Endodermal cell (in vitro differentiated cells): Measurements from ENCODE around the gene SPDYC. TPM values are rescaled to one million over a fixed set of nuclear protein-coding genes. Genes with fewer than 3 reads are reported as not detected.

Experiments
- DNase-seq: peaks from one replicate; pipeline ENCODE4 v3.0.0-alpha.2; 2017
- H3K27ac ChIP-seq: 2 replicates; pipeline ENCODE4 v1.5.1; 2013; ENCODE audit warnings: mild to moderate bottlenecking, low read depth, low read length, moderate library complexity
- H3K27me3 ChIP-seq: 2 replicates; pipeline ENCODE4 v1.6.1; 2013; ENCODE audit warnings: mild to moderate bottlenecking, low read length, moderate library complexity; ENCODE audit not compliant: insufficient read depth, control insufficient read depth, poor library complexity, severe bottlenecking
- H3K36me3 ChIP-seq: 2 replicates; pipeline ENCODE4 v1.7.0; 2013; ENCODE audit warnings: mild to moderate bottlenecking, low read length, moderate library complexity; ENCODE audit not compliant: control insufficient read depth, insufficient read depth
- H3K4me1 ChIP-seq: one replicate; pipeline ENCODE4 v1.7.0; 2013; ENCODE audit warnings: low read length; ENCODE audit not compliant: control insufficient read depth, insufficient read depth
- H3K4me3 ChIP-seq: 2 replicates; pipeline ENCODE4 v1.5.1; 2013; ENCODE audit warnings: mild to moderate bottlenecking, low read length, moderate library complexity
- H3K9ac ChIP-seq: 2 replicates; pipeline ENCODE4 v1.6.1; 2013; ENCODE audit warnings: mild to moderate bottlenecking, low read length, moderate library complexity; ENCODE audit not compliant: poor library complexity, severe bottlenecking; ENCODE audit errors: extremely low read depth
- H3K9me3 ChIP-seq: 2 replicates; pipeline ENCODE4 v1.6.1; 2013; ENCODE audit warnings: mild to moderate bottlenecking, low read length, moderate library complexity; ENCODE audit not compliant: control insufficient read depth
- H3K27ac Mint-ChIP-seq: 2 replicates; pipeline ENCODE4 v1.8.0; 2020; ENCODE audit warnings: mixed read lengths
- H3K27me3 Mint-ChIP-seq: 2 replicates; pipeline ENCODE4 v1.8.0; 2021; ENCODE audit warnings: mild to moderate bottlenecking, mixed read lengths; ENCODE audit not compliant: insufficient read depth
- H3K36me3 Mint-ChIP-seq: 2 replicates; pipeline ENCODE4 v1.8.0; 2020; ENCODE audit warnings: low read depth, mixed read lengths
- H3K4me1 Mint-ChIP-seq: 2 replicates; pipeline ENCODE4 v1.8.0; 2020; ENCODE audit warnings: mixed read lengths
- H3K4me3 Mint-ChIP-seq: 2 replicates; pipeline ENCODE4 v1.8.0; 2020; ENCODE audit warnings: mild to moderate bottlenecking, moderate library complexity, mixed read lengths
- H3K9me3 Mint-ChIP-seq: 2 replicates; pipeline ENCODE4 v1.8.0; 2020; ENCODE audit warnings: mild to moderate bottlenecking, mixed read lengths
- CTCF ChIP-seq: fragments of 200-600 bp; sonication (generic); conservative IDR thresholded peaks from 2 replicates; pipeline ENCODE4 v1.5.0; 2021; ENCODE audit warnings: antibody characterized with exemption, mild to moderate bottlenecking
- WGBS, 2 experiments: methylation state at CpG; one replicate each; pipeline versions ENCODE4 v1.1.5 to v1.1.7; 2013; ENCODE audit warnings: missing lambda C conversion rate in 2 of 2, mixed read lengths in 1 of 2; ENCODE audit not compliant: insufficient coverage in 1 of 2, insufficient read length in 1 of 2; 5-methylcytosine and 5-hydroxymethylcytosine counted together
- total RNA-seq, 2 donors: library from RNA; stranded (reverse); fragmentation: NEBNext Ultra II Directional in 1 of 2; extraction: Animal tissue kit (Norgen Biotek cat#: 25700) in 1 of 2; gene quantifications; 2 replicates in 1 of 2; 3 replicates in 1 of 2; pipeline ENCODE4 v1.2.1, GENCODE V29; 2021

SPDYC gene
- total RNA-seq, 2 donors from 2014 or later, result 0.46 TPM; not detected in 1

- H3K36me3 ChIP-seq, result no peaks in the 10 kb centered on the region
- H3K9ac ChIP-seq, result no peak overlapping the region
- 87 to 100% methylated on average over 1 to 5 of the region's 5 CpGs for WGBS, 2 experiments
- Mint-ChIP-seq H3K9me3 (no peaks in the 10 kb centered on the region), H3K27ac (no peak overlapping the region), H3K4me3 (no peak overlapping the region), H3K27me3 (no peaks in the 10 kb centered on the region), H3K36me3 (no peaks in the 10 kb centered on the region), H3K4me1 (no peaks in the 10 kb centered on the region)
- H3K4me3 ChIP-seq, result no peak overlapping the region
- H3K4me1 ChIP-seq, result no peaks in the 10 kb centered on the region
- no peak for DNase-seq
- no peak for TF ChIP-seq CTCF
- H3K27me3 ChIP-seq, result no peaks in the 10 kb centered on the region
- H3K27ac ChIP-seq, result no peak overlapping the region
- H3K9me3 ChIP-seq, result no peaks in the 10 kb centered on the region
Observed at GRCh38 chr11:65159012-65159411, 11.0 kb upstream of the SPDYC start.

- 79 to 87% methylated on average over 2 to 3 of the region's 3 CpGs for WGBS, 2 experiments
- H3K9me3 ChIP-seq, result no peaks in the 10 kb centered on the region
- Mint-ChIP-seq H3K9me3 (no peaks in the 10 kb centered on the region), H3K36me3 (no peaks in the 10 kb centered on the region), H3K27me3 (no peaks in the 10 kb centered on the region), H3K4me3 (no peak overlapping the region), H3K4me1 (no peaks in the 10 kb centered on the region), H3K27ac (no peak overlapping the region)
- H3K27ac ChIP-seq, result no peak overlapping the region
- no peak overlapping the region for H3K4me3 ChIP-seq
- DNase-seq, result no peak
- no peaks in the 10 kb centered on the region for H3K4me1 ChIP-seq
- H3K36me3 ChIP-seq, result no peaks in the 10 kb centered on the region
- no peaks in the 10 kb centered on the region for H3K27me3 ChIP-seq
- no peak for TF ChIP-seq CTCF
- no peak overlapping the region for H3K9ac ChIP-seq
Observed at GRCh38 chr11:65160643-65161042, 9.4 kb upstream of the SPDYC start.

GRCh38 chr11:65163684-65164083 lies 6.3 kb upstream of the SPDYC start:
- H3K36me3 ChIP-seq, result no peaks in the 10 kb centered on the region
- H3K9me3 ChIP-seq, result no peaks in the 10 kb centered on the region
- no peak overlapping the region for H3K27ac ChIP-seq
- WGBS, 2 experiments, result 83 to 98% methylated on average over 2 of the region's 2 CpGs
- Mint-ChIP-seq H3K4me1 (no peaks in the 10 kb centered on the region), H3K36me3 (no peaks in the 10 kb centered on the region), H3K27ac (no peak overlapping the region), H3K9me3 (no peaks in the 10 kb centered on the region), H3K27me3 (no peaks in the 10 kb centered on the region), H3K4me3 (no peak overlapping the region)
- H3K4me1 ChIP-seq, result no peaks in the 10 kb centered on the region
- H3K4me3 ChIP-seq, result no peak overlapping the region
- H3K27me3 ChIP-seq, result no peaks in the 10 kb centered on the region
- no peak for TF ChIP-seq CTCF
- DNase-seq, result no peak
- no peak overlapping the region for H3K9ac ChIP-seq
